Left lung (tissue), 10 donors: ENCODE measurements around the gene PANX2. TPM values are rescaled to one million over a fixed set of nuclear protein-coding genes. Genes with fewer than 3 reads are reported as not detected.
A peak's percentile ranks its signal among the peaks of the same experiment; 100 is the strongest.

Source experiments
- ATAC-seq: fragments of 200-7000 bp; cut with Tn5 transposase; one replicate; pipeline ENCODE4 v1.9.1; 2020; ENCODE audit warnings: moderate library complexity
- DNase-seq, 4 donors: peaks; one replicate each; pipeline ENCODE4 v3.0.0-alpha.2; 2013 to 2020
- H3K27ac ChIP-seq, 2 donors: fragments of 200-600 bp; sonication (generic) in 1 of 2; one replicate each; pipeline versions ENCODE4 v1.5.0 to v1.8.0; 2020 to 2021
- H3K27me3 ChIP-seq, 2 donors: fragments of 200-600 bp; sonication (generic) in 1 of 2; one replicate each; pipeline versions ENCODE4 v1.5.0 to v1.8.0; 2020 to 2021
- H3K36me3 ChIP-seq, 2 donors: fragments of 200-600 bp; sonication (generic) in 1 of 2; one replicate each; pipeline versions ENCODE4 v1.5.0 to v1.8.0; 2020 to 2021
- H3K4me1 ChIP-seq, 2 donors: fragments of 200-600 bp; one replicate each; pipeline ENCODE4 v1.8.0; 2021
- H3K4me3 ChIP-seq, 2 donors: fragments of 200-600 bp; sonication (generic) in 1 of 2; one replicate each; pipeline versions ENCODE4 v1.5.0 to v1.8.0; 2020 to 2021; ENCODE audit warnings: mild to moderate bottlenecking in 1 of 2
- H3K9me3 ChIP-seq, 2 donors: fragments of 200-600 bp; sonication (generic) in 1 of 2; one replicate each; pipeline versions ENCODE4 v1.5.0 to v1.8.0; 2020 to 2021
- intact Hi-C, 2 donors: fragments of 100-400 bp; cut with DNase I; formaldehyde crosslinking; loops; one replicate each; pipeline versions ENCODE4 v1.11.2 to v1.14.2; 2022
- polyA plus RNA-seq, 6 donors: library from polyadenylated mRNA; unstranded; fragments of 120-200 nt; gene quantifications; one replicate each; pipeline ENCODE4 v1.2.1, GENCODE V29; 2013; ENCODE audit not compliant: insufficient read length in 6 of 6
- total RNA-seq, 2 donors: library from RNA; stranded (reverse); fragmentation: NEBNext Ultra II Directional; extraction: Animal tissue kit (Norgen Biotek cat#: 25700); gene quantifications; one replicate each; pipeline ENCODE4 v1.2.1, GENCODE V29; 2021
- TF ChIP-seq, protein P1 (sequence below), 2 donors: fragments of 200-600 bp; sonication (generic) in 1 of 2; IDR thresholded peaks; one replicate each; pipeline versions ENCODE4 v1.5.0 to v1.8.0; 2021; ENCODE audit warnings: antibody characterized with exemption in 2 of 2
- donor health status: DM: no; HTN: yes; CAD: no.
- donor health status: DM: no; HTN: no; CAD: no.

PANX2 gene
- total and polyA plus RNA-seq, 8 donors: 0.51 to 4.6 (median 0.65) TPM

DNA sequence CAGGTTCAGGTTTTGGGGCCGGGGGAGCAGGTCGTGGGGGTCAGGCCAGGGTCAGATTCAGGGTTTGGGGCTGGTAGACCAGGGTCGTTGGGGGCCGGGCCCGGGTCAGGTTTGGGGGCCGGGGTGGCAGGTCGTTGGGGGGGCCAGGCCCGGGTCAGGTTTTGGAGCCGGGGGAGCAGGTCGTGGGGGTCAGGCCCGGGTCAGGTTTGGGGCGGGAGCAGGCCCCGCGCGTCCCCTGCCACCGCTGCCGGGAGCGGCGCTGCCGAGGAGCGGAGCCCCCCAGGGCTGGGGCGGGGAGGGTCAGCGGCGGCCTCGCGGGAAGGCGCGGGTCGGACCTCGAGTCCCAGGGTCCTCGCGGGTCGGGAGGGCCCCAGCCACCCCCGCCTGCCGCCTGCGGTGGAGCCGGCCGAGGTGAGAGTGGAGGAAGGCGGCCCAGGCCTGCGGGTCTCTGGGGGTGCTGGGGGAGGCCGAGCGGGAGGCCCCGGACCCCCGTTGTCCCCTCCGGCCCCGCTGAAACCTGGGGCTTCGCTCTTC, 15.7 kb downstream of the PANX2 start:
- ATAC-seq (no peak), DNase-seq (peak in 1 of 4 donors; percentile 85)
- TF ChIP-seq, protein P1, sequence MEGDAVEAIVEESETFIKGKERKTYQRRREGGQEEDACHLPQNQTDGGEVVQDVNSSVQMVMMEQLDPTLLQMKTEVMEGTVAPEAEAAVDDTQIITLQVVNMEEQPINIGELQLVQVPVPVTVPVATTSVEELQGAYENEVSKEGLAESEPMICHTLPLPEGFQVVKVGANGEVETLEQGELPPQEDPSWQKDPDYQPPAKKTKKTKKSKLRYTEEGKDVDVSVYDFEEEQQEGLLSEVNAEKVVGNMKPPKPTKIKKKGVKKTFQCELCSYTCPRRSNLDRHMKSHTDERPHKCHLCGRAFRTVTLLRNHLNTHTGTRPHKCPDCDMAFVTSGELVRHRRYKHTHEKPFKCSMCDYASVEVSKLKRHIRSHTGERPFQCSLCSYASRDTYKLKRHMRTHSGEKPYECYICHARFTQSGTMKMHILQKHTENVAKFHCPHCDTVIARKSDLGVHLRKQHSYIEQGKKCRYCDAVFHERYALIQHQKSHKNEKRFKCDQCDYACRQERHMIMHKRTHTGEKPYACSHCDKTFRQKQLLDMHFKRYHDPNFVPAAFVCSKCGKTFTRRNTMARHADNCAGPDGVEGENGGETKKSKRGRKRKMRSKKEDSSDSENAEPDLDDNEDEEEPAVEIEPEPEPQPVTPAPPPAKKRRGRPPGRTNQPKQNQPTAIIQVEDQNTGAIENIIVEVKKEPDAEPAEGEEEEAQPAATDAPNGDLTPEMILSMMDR (IDR thresholded peaks at IDR 0.05): no peak
- Histone ChIP-seq H3K9me3 (no peaks in the 10 kb centered on the region), H3K27me3 (no peaks in the 10 kb centered on the region), H3K4me3 (peak overlapping the region; percentile 62 to 77), H3K4me1 (peaks cover 24 to 71% of the 10 kb centered on the region in 2 donors), H3K27ac (peak overlapping the region; percentile 62 to 77), H3K36me3 (no peaks in the 10 kb centered on the region)
- intact Hi-C loops: no loop called here

DNA sequence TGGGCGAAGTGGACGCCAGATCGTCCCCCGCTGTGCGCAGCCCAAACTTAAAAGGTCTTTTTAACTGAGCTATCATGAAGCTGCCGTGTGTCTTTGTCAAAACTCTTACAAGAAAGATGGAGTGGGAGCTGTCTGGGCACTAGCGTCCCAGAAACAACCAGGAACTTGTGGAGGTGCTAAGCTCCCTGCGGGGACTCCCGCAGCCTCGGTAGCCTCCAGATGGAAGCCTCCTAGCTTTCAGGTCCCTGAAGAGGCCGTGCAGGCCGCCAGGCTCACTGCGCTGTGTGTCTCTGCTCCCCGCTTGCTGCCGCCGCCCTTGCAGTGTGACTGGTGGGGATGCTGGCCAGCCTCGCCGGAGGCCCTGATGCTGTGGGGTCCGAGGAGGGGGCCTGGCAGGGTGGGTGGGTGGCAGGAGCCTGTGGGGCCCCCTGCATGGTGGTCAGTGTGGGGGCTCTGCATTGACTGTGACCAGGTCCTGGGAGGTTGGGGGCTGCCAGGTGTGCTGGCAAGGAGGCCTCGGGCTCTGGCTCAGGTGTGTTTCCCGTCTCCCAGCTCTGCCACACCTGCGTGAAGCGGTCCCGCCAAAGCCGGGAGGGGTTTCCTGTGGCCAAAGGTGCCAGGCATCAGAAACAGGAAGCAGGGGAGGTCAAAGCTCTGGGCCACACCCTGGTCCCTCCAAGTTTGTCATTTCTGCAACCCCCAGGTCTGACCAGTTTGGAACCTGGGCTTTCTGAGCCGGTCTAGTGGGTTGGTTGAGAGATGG, 16.4 kb downstream of the PANX2 start:
- no peaks in the 10 kb centered on the region for H3K36me3 ChIP-seq
- no peaks in the 10 kb centered on the region for H3K9me3 ChIP-seq
- TF ChIP-seq, protein P1 (IDR thresholded peaks at IDR 0.05): no peak
- H3K27me3 ChIP-seq: no peaks in the 10 kb centered on the region
- peak overlapping the region; percentile 62 to 77 for H3K4me3 ChIP-seq
- peak in 1 of 4 donors; percentile 84 for DNase-seq
- ATAC-seq: no peak
- intact Hi-C loops: no loop called here
- peaks cover 24 to 78% of the 10 kb centered on the region in 2 donors for H3K4me1 ChIP-seq
- peak overlapping the region; percentile 62 to 77 for H3K27ac ChIP-seq

DNA sequence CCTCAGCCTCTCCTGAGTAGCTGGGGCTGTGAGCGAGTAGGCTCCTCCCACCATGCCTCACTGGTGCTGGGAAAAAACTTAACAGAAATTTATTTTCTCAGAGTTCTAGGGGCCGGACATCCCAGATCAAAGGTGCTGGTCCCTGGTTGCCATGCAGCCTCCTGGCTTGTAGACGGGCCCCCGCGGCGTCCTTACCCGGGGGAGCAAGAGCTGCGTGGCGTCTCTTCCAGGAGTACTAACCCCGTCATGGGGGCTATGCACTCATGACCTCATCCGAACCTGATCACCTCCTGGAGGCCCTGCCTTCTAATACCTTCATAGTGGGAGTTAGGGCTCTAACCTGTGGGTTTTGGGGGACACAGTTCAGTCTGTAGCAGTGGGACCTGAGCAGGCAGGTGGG, 17.8 kb downstream of the PANX2 start:
- Histone ChIP-seq H3K4me3 (no peak overlapping the region), H3K27me3 (no peaks in the 10 kb centered on the region), H3K9me3 (no peaks in the 10 kb centered on the region), H3K27ac (peak overlapping the region in 1 of 2 donors; percentile 99), H3K36me3 (peaks cover 0 to 5% of the 10 kb centered on the region in 2 donors), H3K4me1 (peaks cover 24 to 89% of the 10 kb centered on the region in 2 donors)
- ATAC-seq (no peak), DNase-seq (peak in 1 of 4 donors; percentile 77)
- TF ChIP-seq, protein P1 (IDR thresholded peaks at IDR 0.05): no peak
- intact Hi-C loops: no loop called here

DNA sequence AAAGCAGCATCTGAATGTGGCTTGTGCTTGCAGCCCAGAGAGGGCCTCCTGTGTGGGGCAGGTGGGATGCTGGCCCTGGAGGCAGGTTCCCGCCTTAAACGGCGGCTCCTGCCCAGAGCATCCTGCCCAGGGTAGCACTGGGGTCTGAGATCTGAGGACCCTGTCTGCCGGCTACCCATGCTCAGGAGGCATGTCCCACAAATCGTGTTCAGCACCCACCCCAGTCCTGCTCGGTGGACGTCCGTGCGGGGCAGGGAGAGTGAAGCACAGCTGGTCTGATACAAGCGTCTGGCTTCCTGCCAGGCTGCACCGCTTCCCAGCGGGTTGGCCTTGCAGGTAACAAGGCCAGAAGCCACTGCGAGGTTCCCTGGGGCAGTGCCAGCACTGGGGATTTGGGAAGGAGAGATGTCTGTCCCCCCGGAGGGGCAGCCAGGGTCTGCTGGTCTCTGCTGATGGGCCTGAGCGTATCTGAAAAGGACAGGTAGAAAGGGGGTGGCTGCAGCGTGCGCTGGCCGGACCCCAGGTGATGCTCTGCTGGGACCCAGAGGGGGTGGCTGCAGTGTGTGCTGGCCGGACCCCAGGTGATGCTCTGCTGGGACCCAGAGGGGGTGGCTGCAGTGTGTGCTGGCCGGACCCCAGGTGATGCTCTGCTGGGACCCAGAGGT, 18.8 kb downstream of the PANX2 start:
- ATAC-seq: no peak

More for the DNA sequence above, 18.8 kb downstream of the PANX2 start:
- intact Hi-C loops: no loop called here
- Histone ChIP-seq H3K4me1 (peaks cover 17 to 80% of the 10 kb centered on the region in 2 donors), H3K36me3 (peaks cover 0 to 15% of the 10 kb centered on the region in 2 donors), H3K27ac (peak overlapping the region; percentile 88 to 99), H3K27me3 (no peaks in the 10 kb centered on the region), H3K9me3 (no peaks in the 10 kb centered on the region), H3K4me3 (no peak overlapping the region)
- peak in 1 of 4 donors; percentile 79 for DNase-seq
- TF ChIP-seq, protein P1 (IDR thresholded peaks at IDR 0.05): no peak
